Astrocyte of the cerebellum (primary cell): Measurements from ENCODE around the gene LYSET.
"Not testable (repeated sequence)": the region's sequence is repeated elsewhere in the genome, so short reads cannot be mapped to it uniquely, and the experiment has no call there.

Experiments
- DNase-seq: peaks from one replicate; pipeline ENCODE4 v3.0.0-alpha.2; 2011; ENCODE audit warnings: low read depth
- H3K4me3 ChIP-seq: 2 replicates; pipeline ENCODE4 v1.5.1; 2011; ENCODE audit warnings: mild to moderate bottlenecking, low read depth, low read length, moderate library complexity
- CTCF ChIP-seq: IDR thresholded peaks from 2 replicates; pipeline ENCODE4 v1.5.1; 2012; ENCODE audit warnings: low read length, low read depth, moderate library complexity, mild to moderate bottlenecking; ENCODE audit errors: missing control alignments
- in situ Hi-C: cut with HindIII; loops from 2 replicates; pipeline ENCODE4 v1.10.0; 2017; ENCODE audit warnings: low sequenced_read_pairs

LYSET gene

DNA sequence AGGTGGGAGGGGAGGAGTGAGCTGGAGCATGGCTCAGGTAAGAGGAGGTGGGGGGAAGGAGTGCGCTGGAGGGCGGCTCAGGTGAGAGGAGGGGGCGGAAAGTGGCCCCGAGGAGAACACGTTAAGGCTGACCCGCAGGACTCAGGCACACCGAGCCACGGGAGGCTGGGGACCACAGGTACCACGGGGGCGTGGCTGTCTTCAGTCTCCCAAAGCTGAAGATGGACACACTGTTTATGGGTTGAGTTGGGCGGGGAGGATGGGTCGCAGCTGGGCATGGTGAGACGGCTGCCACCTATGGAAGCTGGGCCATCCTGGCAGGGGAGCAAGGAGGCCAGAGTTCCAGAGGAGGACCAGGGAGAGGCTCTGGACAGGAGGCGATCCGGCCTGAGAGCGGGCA, 45.4 kb downstream of the LYSET start:
- DNase-seq = no peak
- in situ Hi-C loops = no loop called here
- no peak for TF ChIP-seq CTCF
- H3K4me3 ChIP-seq = no peak overlapping the region

DNA sequence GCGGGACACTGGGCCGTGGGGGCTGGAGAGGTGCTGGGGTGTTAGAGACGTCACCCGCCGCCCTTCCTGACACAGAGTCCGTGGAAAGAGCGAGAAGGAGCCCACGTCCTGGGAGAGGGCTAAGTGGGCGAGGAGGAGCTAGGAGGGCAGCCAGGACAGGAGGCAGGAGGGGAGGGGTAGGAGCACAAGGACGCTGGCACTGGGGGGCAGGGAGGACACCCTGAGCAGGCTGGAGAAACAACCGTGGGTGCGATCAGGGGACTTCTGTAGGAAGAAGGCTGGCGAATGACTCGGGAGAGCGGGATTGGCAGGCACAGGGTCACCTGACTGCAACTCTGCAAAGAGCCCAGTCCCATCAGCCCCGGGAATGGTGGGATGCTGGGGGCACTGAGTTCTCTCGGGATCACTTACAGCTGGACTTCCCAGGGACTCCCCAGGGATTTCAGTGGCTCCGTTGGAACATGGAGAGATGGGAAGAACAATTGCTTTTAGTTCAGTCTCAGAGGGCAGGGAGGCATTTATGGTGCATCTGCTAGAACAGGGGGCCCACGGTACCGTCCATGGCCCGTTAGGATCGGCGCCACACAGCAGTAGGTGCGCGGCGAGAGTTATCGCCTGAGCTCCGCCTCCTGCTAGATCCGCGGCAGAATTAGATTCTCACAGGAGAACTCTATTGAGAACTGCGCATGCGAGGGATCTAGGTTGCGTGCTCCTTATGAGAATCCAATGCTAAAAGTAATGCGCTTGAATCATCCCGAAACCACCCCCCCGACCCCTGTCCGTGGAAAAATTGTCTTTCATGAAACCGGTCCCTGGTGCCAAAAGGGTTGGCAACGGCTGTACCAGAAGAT, 46.2 kb downstream of the LYSET start:
- H3K4me3 ChIP-seq = peak overlapping the region; percentile 49
- in situ Hi-C loops = no loop called here
- TF ChIP-seq CTCF = no peak
- DNase-seq = no peak

GRCh38 chr14:93232159-93232558, 47.0 kb downstream of the LYSET start:
- H3K4me3 ChIP-seq = peak overlapping the region; percentile 49
- TF ChIP-seq CTCF = no peak
- in situ Hi-C loops = no loop called here
- DNase-seq = no peak

GRCh38 chr14:93233078-93233477, 48.0 kb downstream of the LYSET start:
- H3K4me3 ChIP-seq, DNase-seq, in situ Hi-C loops: not testable (repeated sequence)

DNA sequence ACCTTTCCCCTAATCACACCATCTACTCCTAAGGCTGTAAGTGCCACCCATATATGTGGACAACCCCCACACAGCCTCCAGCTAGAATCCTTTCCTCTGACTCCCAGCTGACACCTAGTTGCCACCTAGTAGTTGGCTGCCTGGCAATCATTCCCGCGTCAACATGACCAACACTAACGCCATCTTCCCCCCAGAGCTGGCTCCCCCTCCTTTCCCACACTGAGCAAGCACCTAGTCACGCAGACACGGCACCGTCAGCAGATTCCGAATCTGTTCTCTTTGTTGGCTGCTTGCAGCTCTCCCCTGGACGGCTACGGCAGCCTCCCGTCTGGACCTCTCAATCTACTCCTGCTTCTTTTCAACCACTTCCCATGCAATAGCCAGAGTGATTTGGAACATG, 49.7 kb downstream of the LYSET start:
- TF ChIP-seq CTCF = no peak
- in situ Hi-C loops = no loop called here

More for the DNA sequence above, 49.7 kb downstream of the LYSET start:
- no peak overlapping the region for H3K4me3 ChIP-seq
- DNase-seq = peak; percentile 37
